SK-N-SH (cell line): ENCODE measurements around the gene DTNBP1. TPM values are rescaled to one million over a fixed set of nuclear protein-coding genes. Genes with fewer than 3 reads are reported as not detected.

ENCODE experiments used
- CTCF ChIA-PET: fragments of 300-600, 350-600 bp; formaldehyde crosslinking; extraction: SDS; loops from one replicate; lab custom pipeline; 2021; lab: Yijun Ruan, JAX
- POLR2A ChIA-PET: fragments of 350-600 bp; sonication (Branson Sonifier 250); formaldehyde crosslinking; extraction: SDS; loops from one replicate; lab custom pipeline; 2020; ENCODE audit warnings: antibody characterized with exemption, inconsistent platforms; lab: Yijun Ruan, JAX
- DNase-seq: peaks from one replicate; pipeline ENCODE4 v3.0.0; 2012
- H2AFZ ChIP-seq: fragments of 200-600 bp; sonication (generic); 2 replicates; pipeline ENCODE4 v1.8.1; 2016; ENCODE audit warnings: antibody characterized with exemption, mild to moderate bottlenecking, low read depth
- H3F3A ChIP-seq: fragments of 200-600 bp; sonication (generic); replicated peaks from 2 replicates; pipeline ENCODE3; 2016; ENCODE audit warnings: antibody characterized with exemption, mild to moderate bottlenecking; ENCODE audit not compliant: insufficient read depth
- H3K27ac ChIP-seq, 2 experiments: fragments of 200-500 bp in 1 of 2; fragments of 200-600 bp in 1 of 2; sonication (Bioruptor generic) in 1 of 2; sonication (generic), shearing (Covaris generic) in 1 of 2; 2 replicates each; pipeline versions ENCODE4 v1.5.1 to v1.6.1; 2014 to 2016; ENCODE audit warnings: low read depth in 2 of 2, inconsistent platforms in 1 of 2, low read length in 1 of 2, mild to moderate bottlenecking in 1 of 2, mixed read lengths in 1 of 2
- H3K27me3 ChIP-seq: fragments of 200-600 bp; sonication (generic), shearing (Covaris generic); 2 replicates; pipeline ENCODE4 v1.6.1; 2016; ENCODE audit warnings: mixed run types; ENCODE audit not compliant: insufficient read depth
- H3K36me3 ChIP-seq, 2 experiments: fragments of 200-500 bp in 1 of 2; fragments of 200-600 bp in 1 of 2; sonication (Bioruptor generic) in 1 of 2; sonication (generic) in 1 of 2; replicated peaks in 1 of 2; 2 replicates each; pipeline versions ENCODE3 to v1.5.1; 2014 to 2016; ENCODE audit warnings: low read length in 1 of 2, mild to moderate bottlenecking in 1 of 2; ENCODE audit not compliant: insufficient read depth in 2 of 2, control insufficient read depth in 1 of 2
- H3K4me1 ChIP-seq, 2 experiments: fragments of 200-500 bp in 1 of 2; fragments of 200-600 bp in 1 of 2; sonication (Bioruptor generic) in 1 of 2; sonication (generic), shearing (Covaris generic) in 1 of 2; 2 replicates each; pipeline versions ENCODE4 v1.5.1 to v1.6.1; 2014 to 2016; ENCODE audit warnings: low read depth in 1 of 2, low read length in 1 of 2, mixed run types in 1 of 2; ENCODE audit not compliant: insufficient read depth in 2 of 2, control insufficient read depth in 1 of 2
- H3K4me2 ChIP-seq: fragments of 200-600 bp; sonication (generic), shearing (Covaris generic); 2 replicates; pipeline ENCODE4 v1.6.1; 2017; ENCODE audit warnings: mixed run types
- H3K4me3 ChIP-seq, 2 experiments: fragments of 200-500 bp in 1 of 2; fragments of 200-600 bp in 1 of 2; sonication (Bioruptor generic) in 1 of 2; sonication (generic), shearing (Covaris generic) in 1 of 2; 2 replicates each; pipeline versions ENCODE4 v1.5.1 to v1.8.1; 2014 to 2016; ENCODE audit warnings: low read depth in 2 of 2, inconsistent platforms in 1 of 2, low read length in 1 of 2, mild to moderate bottlenecking in 1 of 2, mixed read lengths in 1 of 2, moderate library complexity in 1 of 2
- H3K79me2 ChIP-seq: fragments of 200-600 bp; sonication (generic); 2 replicates; pipeline ENCODE4 v1.8.1; 2017; ENCODE audit warnings: mild to moderate bottlenecking; ENCODE audit not compliant: insufficient read depth
- H3K9ac ChIP-seq: fragments of 200-600 bp; sonication (generic); 2 replicates; pipeline ENCODE4 v1.6.1; 2017; ENCODE audit warnings: mixed run types
- H3K9me2 ChIP-seq: fragments of 200-600 bp; sonication (generic); 2 replicates; pipeline ENCODE4 v1.6.1; 2017; ENCODE audit warnings: mixed run types
- H3K9me3 ChIP-seq: fragments of 200-600 bp; sonication (generic); 2 replicates; pipeline ENCODE4 v1.6.1; 2017; ENCODE audit warnings: mixed run types, mild to moderate bottlenecking, moderate library complexity
- H4K20me1 ChIP-seq: fragments of 200-600 bp; sonication (generic); 2 replicates; pipeline ENCODE4 v1.6.1; 2017; ENCODE audit warnings: mild to moderate bottlenecking, mixed run types; ENCODE audit not compliant: insufficient read depth
- CHD2 ChIP-seq: fragments of 150-350 bp; IDR thresholded peaks from 2 replicates; pipeline ENCODE4 v1.6.1; 2018; ENCODE audit warnings: low read length; ENCODE audit not compliant: partially characterized antibody
- EP300 ChIP-seq, 2 experiments: IDR thresholded peaks; 2 replicates each; pipeline versions ENCODE4 v1.4.0 to v1.6.1; 2012; ENCODE audit warnings: borderline replicate concordance in 1 of 2, low read depth in 1 of 2, low read length in 1 of 2
- EZH2phosphoT487 ChIP-seq: fragments of 200-600 bp; sonication (generic); IDR thresholded peaks from 2 replicates; pipeline ENCODE4 v1.6.1; 2017; ENCODE audit warnings: low read depth, mixed run types, mild to moderate bottlenecking, antibody characterized with exemption, moderate library complexity, borderline replicate concordance
- FOSL2 ChIP-seq: IDR thresholded peaks from 2 replicates; pipeline ENCODE4 v1.4.0; 2012; ENCODE audit warnings: low read depth, mild to moderate bottlenecking, moderate library complexity, borderline replicate concordance
- FOXM1 ChIP-seq: IDR thresholded peaks from 2 replicates; pipeline ENCODE4 v1.4.0; 2012; ENCODE audit warnings: low read depth, mild to moderate bottlenecking
- GABPA ChIP-seq: IDR thresholded peaks from 2 replicates; pipeline ENCODE4 v1.4.0; 2012; ENCODE audit warnings: low read depth, mild to moderate bottlenecking
- GATA2 ChIP-seq: sonication (generic); formaldehyde crosslinking; IDR thresholded peaks from 2 replicates; pipeline ENCODE4 v1.5.0; 2020; ENCODE audit warnings: mild to moderate bottlenecking, missing genetic modification reagents
- JUND ChIP-seq: IDR thresholded peaks from 2 replicates; pipeline ENCODE4 v1.4.0; 2012
- MEF2A ChIP-seq: IDR thresholded peaks from 2 replicates; pipeline ENCODE4 v1.4.0; 2012; ENCODE audit warnings: low read depth, borderline replicate concordance
- NRF1 ChIP-seq: IDR thresholded peaks from 2 replicates; pipeline ENCODE4 v1.6.1; 2012; ENCODE audit warnings: low read depth, mild to moderate bottlenecking, low read length
- PBX3 ChIP-seq: IDR thresholded peaks from 2 replicates; pipeline ENCODE4; 2012
- RAD21 ChIP-seq: IDR thresholded peaks from 2 replicates; pipeline ENCODE4 v1.6.1; 2012; ENCODE audit warnings: mild to moderate bottlenecking, low read length
- RCOR1 ChIP-seq: fragments of 150-350 bp; IDR thresholded peaks from 2 replicates; pipeline ENCODE4 v1.6.1; 2017; ENCODE audit warnings: antibody characterized with exemption, low read length
- RXRA ChIP-seq: IDR thresholded peaks from 2 replicates; pipeline ENCODE4 v1.4.0; 2012; ENCODE audit warnings: low read depth, mild to moderate bottlenecking, borderline replicate concordance
- SIN3A ChIP-seq: IDR thresholded peaks from 2 replicates; pipeline ENCODE4 v1.6.1; 2012; ENCODE audit warnings: low read depth, mild to moderate bottlenecking, low read length, moderate library complexity, borderline replicate concordance
- TAF1 ChIP-seq: IDR thresholded peaks from 2 replicates; pipeline ENCODE4 v1.6.1; 2012; ENCODE audit warnings: low read depth, mild to moderate bottlenecking, low read length, moderate library complexity, borderline replicate concordance
- TCF12 ChIP-seq: IDR thresholded peaks from 2 replicates; pipeline ENCODE4 v1.4.0; 2012
- TEAD4 ChIP-seq: IDR thresholded peaks from 2 replicates; pipeline ENCODE4 v1.4.0; 2012; ENCODE audit warnings: mild to moderate bottlenecking, borderline replicate concordance; ENCODE audit not compliant: insufficient read depth
- USF1 ChIP-seq: IDR thresholded peaks from 2 replicates; pipeline ENCODE4 v1.4.0; 2012; ENCODE audit warnings: low read depth, borderline replicate concordance
- YY1 ChIP-seq: IDR thresholded peaks from 2 replicates; pipeline ENCODE4 v1.4.0; 2012; ENCODE audit warnings: low read depth, mild to moderate bottlenecking
- WGBS: methylation state at CpG from one replicate; pipeline ENCODE4 v1.1.6; 2017; ENCODE audit warnings: low lambda C conversion rate; 5-methylcytosine and 5-hydroxymethylcytosine counted together
- polyA plus RNA-seq, 3 experiments: library from polyadenylated mRNA; depleted of rRNA; stranded (reverse); fragments of >200 nt; gene quantifications; 2 replicates each; pipeline ENCODE4 v1.2.3, GENCODE V29; 2012
- TF ChIP-seq, protein P1 (sequence below): fragments of 150-350 bp; IDR thresholded peaks from 2 replicates; pipeline ENCODE4 v1.6.1; 2016; ENCODE audit warnings: mild to moderate bottlenecking, low read depth, low read length
- TF ChIP-seq, protein P2 (sequence below): IDR thresholded peaks from 2 replicates; pipeline ENCODE4 v1.4.0; 2012; ENCODE audit warnings: low read depth

DTNBP1 gene
- polyA plus RNA-seq, 1 of the 3 experiments (the other 2 are of a cell fraction) = 19.7 TPM

DNA sequence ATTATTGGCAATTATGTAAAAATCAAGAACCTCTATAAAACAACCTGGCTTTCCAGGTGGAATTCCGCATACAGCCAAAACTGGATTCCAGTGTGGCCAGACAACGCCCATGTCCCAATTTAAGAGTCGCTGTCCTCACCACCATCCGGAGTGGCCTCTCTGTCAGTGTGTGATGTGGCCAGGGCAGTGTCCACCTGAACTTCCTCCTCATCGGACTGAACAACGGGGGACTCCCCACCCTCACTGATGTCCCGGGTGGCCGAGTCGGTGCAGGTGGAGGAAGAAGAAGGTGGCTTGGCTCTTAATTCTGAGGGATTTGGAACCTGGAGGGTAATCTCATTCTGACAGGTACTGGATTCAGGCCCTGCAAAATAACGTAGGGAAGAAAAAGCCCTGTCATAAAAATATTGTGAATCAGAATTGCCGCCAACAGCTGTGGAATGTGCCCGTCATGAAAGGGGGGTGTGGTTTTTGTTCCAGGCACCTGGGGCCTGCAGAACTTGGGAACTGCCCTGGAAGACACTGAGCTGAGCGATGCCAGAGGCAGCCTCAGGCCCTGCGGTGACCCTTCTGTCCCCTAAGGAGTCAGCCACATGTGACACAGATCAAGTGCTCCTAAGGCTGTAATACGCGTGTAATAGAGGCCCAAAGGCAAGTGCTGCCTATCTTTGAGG lies 139.8 kb downstream of the DTNBP1 start (continued):
- TF ChIP-seq GABPA = no peak

DNA sequence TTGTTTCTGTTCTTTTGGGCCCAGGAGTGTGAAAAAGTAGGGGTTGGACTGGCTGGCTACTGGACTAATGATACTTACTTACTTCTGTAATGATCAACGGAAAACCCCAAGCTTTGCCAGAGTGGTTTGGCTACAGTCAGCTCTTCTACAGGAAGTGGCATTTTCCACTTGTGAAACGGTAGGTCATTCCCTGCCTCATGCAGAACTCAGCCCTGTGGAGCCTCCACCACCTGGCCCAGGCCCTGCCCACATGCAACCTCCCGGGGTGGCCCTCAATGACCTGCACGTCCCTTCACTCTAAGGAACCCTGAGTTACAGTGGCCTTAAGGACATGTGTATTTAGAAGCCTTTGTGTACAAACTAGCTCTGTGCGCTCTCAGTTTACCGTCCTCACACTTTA lies 140.4 kb downstream of the DTNBP1 start:
- Histone ChIP-seq H4K20me1 (no peaks in the 10 kb centered on the region), H3K36me3 (peaks cover 14 to 47% of the 10 kb centered on the region in 2 experiments), H2AFZ (no peak overlapping the region), H3K27me3 (no peaks in the 10 kb centered on the region), H3K4me3 (no peak overlapping the region), H3K79me2 (no peaks in the 10 kb centered on the region), H3K4me2 (no peak overlapping the region), H3K9me3 (no peaks in the 10 kb centered on the region), H3K9ac (no peak overlapping the region), H3K4me1 (no peaks in the 10 kb centered on the region; a peak in 1 of 4 replicates), H3K9me2 (no peaks in the 10 kb centered on the region), H3F3A (peaks cover 2% of the 10 kb centered on the region), H3K27ac (no peak overlapping the region)
- no peak for TF ChIP-seq TEAD4
- TF ChIP-seq YY1 = no peak
- TF ChIP-seq EP300 (IDR thresholded peaks at IDR 0.05; ENCODE audit: borderline replicate concordance in 1 of 2, low read depth in 1 of 2, low read length in 1 of 2) = no peak
- TF ChIP-seq FOSL2 = no peak
- TF ChIP-seq, protein P1, sequence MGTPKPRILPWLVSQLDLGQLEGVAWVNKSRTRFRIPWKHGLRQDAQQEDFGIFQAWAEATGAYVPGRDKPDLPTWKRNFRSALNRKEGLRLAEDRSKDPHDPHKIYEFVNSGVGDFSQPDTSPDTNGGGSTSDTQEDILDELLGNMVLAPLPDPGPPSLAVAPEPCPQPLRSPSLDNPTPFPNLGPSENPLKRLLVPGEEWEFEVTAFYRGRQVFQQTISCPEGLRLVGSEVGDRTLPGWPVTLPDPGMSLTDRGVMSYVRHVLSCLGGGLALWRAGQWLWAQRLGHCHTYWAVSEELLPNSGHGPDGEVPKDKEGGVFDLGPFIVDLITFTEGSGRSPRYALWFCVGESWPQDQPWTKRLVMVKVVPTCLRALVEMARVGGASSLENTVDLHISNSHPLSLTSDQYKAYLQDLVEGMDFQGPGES = no peak
- TF ChIP-seq JUND = no peak
- no peak for TF ChIP-seq FOXM1
- TF ChIP-seq NRF1 = no peak
- CTCF ChIA-PET = interaction anchor here (1.8 to 2.8 kb wide), 2 partner anchors 17 to 22 kb away, joined by 4 to 6 read pairs; no protein-coding TSS in a partner anchor
- POLR2A ChIA-PET = no interaction called here
- no peak for DNase-seq
- 94% methylated on average over 6 of the region's 6 CpGs for WGBS

GRCh38 chr6:15522026-15522425 lies 140.8 kb downstream of the DTNBP1 start:
- Histone ChIP-seq H3K9ac (no peak overlapping the region), H3K4me2 (no peak overlapping the region), H4K20me1 (no peaks in the 10 kb centered on the region), H3K9me2 (no peaks in the 10 kb centered on the region), H3K79me2 (no peaks in the 10 kb centered on the region), H2AFZ (no peak overlapping the region), H3K4me3 (no peak overlapping the region), H3K27ac (no peak overlapping the region), H3K36me3 (peaks cover 14 to 47% of the 10 kb centered on the region in 2 experiments), H3F3A (peaks cover 2% of the 10 kb centered on the region), H3K27me3 (no peaks in the 10 kb centered on the region), H3K9me3 (no peaks in the 10 kb centered on the region), H3K4me1 (no peaks in the 10 kb centered on the region; a peak in 1 of 4 replicates)
- WGBS = 98% methylated on average over 9 of the region's 9 CpGs
- no peak for TF ChIP-seq FOXM1
- no peak for TF ChIP-seq GATA2 (CRISPR knock-in tag)
- no peak for TF ChIP-seq NRF1
- no peak for TF ChIP-seq JUND
- no peak for TF ChIP-seq RAD21
- TF ChIP-seq USF1 = no peak
- TF ChIP-seq PBX3 = no peak
- TF ChIP-seq SIN3A = no peak
- TF ChIP-seq TAF1 = no peak
- no peak for TF ChIP-seq TCF12
- TF ChIP-seq RCOR1 = no peak
- no peak for TF ChIP-seq CHD2
- TF ChIP-seq RXRA = no peak
- no peak for TF ChIP-seq MEF2A
- TF ChIP-seq EP300 (IDR thresholded peaks at IDR 0.05; ENCODE audit: borderline replicate concordance in 1 of 2, low read depth in 1 of 2, low read length in 1 of 2) = no peak
- TF ChIP-seq, protein P1 = no peak
- TF ChIP-seq, protein P2, sequence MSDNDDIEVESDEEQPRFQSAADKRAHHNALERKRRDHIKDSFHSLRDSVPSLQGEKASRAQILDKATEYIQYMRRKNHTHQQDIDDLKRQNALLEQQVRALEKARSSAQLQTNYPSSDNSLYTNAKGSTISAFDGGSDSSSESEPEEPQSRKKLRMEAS = no peak
- no peak for TF ChIP-seq EZH2phosphoT487
- no peak for TF ChIP-seq GABPA
- ChIA-PET POLR2A (no interaction called here), CTCF (interaction anchor here (1.8 to 2.8 kb wide), 2 partner anchors 17 to 23 kb away, joined by 4 to 6 read pairs; no protein-coding TSS in a partner anchor)
- no peak for DNase-seq
